ENCODE measurements around the gene NDUFV3. TPM values are rescaled to one million over a fixed set of nuclear protein-coding genes. Genes with fewer than 3 reads are reported as not detected.
"Not testable (repeated sequence)": the region's sequence is repeated elsewhere in the genome, so short reads cannot be mapped to it uniquely, and the experiment has no call there.

NDUFV3 gene
- total and polyA plus RNA-seq, 2 experiments from 2014 or later = 31.9 to 36.3 TPM

- Histone ChIP-seq H4K20me1 (ENCODE audit: insufficient read depth, poor library complexity, severe bottlenecking) (no peaks in the 10 kb centered on the region), H3K79me2 (no peaks in the 10 kb centered on the region), H3K9me2 (replicated peaks; ENCODE audit: insufficient read depth) (no peaks in the 10 kb centered on the region), H3K36me3 (replicated peaks; ENCODE audit: insufficient read depth, low read depth) (no peaks in the 10 kb centered on the region), H3K9me3 (ENCODE audit: low read depth) (no peaks in the 10 kb centered on the region), H2AFZ (no peak overlapping the region), H3K4me2 (no peak overlapping the region), H3K4me1 (ENCODE audit: insufficient read depth) (peaks cover 14% of the 10 kb centered on the region), H3K27ac (peak overlapping the region; percentile 45), H3K4me3 (no peak overlapping the region), H3K27me3 (no peaks in the 10 kb centered on the region)
- TF ChIP-seq EZH2 (IDR thresholded peaks at IDR 0.05; ENCODE audit: borderline replicate concordance) = no peak
- no peak for TF ChIP-seq EZH2phosphoT487 (IDR thresholded peaks at IDR 0.05; ENCODE audit: low read depth, severe bottlenecking, unreplicated experiment)
- no peak for TF ChIP-seq CTCF (IDR thresholded peaks at IDR 0.05; ENCODE audit: poor library complexity)
- no peak for DNase-seq (ENCODE audit: low spot score)
- 66% methylated on average over 13 of the region's 13 CpGs for WGBS (ENCODE audit: low lambda C conversion rate, missing lambda C conversion rate)
Measured at GRCh38 chr21:42956824-42957630, 63.9 kb downstream of the NDUFV3 start.

GRCh38 chr21:42958122-42958521, 65.0 kb downstream of the NDUFV3 start:
- H2AFZ ChIP-seq; H3K79me2 ChIP-seq; H3K27me3 ChIP-seq; H3K9me2 ChIP-seq (replicated peaks; ENCODE audit: insufficient read depth); H3K27ac ChIP-seq; H4K20me1 ChIP-seq (ENCODE audit: insufficient read depth, poor library complexity, severe bottlenecking); H3K36me3 ChIP-seq (replicated peaks; ENCODE audit: insufficient read depth, low read depth); H3K4me2 ChIP-seq; H3K9me3 ChIP-seq (ENCODE audit: low read depth); DNase-seq (ENCODE audit: low spot score); H3K4me3 ChIP-seq: not testable (repeated sequence)
- H3K4me1 ChIP-seq (ENCODE audit: insufficient read depth) = peaks cover 14% of the 10 kb centered on the region
- WGBS (ENCODE audit: low lambda C conversion rate, missing lambda C conversion rate) = 79% methylated on average over 6 of the region's 6 CpGs

- WGBS (ENCODE audit: low lambda C conversion rate, missing lambda C conversion rate) = 95% methylated on average over 3 of the region's 3 CpGs
- H3K9me2 ChIP-seq (replicated peaks; ENCODE audit: insufficient read depth) = no peaks in the 10 kb centered on the region
- TF ChIP-seq EZH2 (IDR thresholded peaks at IDR 0.05; ENCODE audit: borderline replicate concordance) (no peak), CTCF (IDR thresholded peaks at IDR 0.05; ENCODE audit: poor library complexity) (no peak), EZH2phosphoT487 (IDR thresholded peaks at IDR 0.05; ENCODE audit: low read depth, severe bottlenecking, unreplicated experiment) (no peak)
Measured at GRCh38 chr21:42959728-42960127, 66.6 kb downstream of the NDUFV3 start.

GRCh38 chr21:42962380-42963007, 69.4 kb downstream of the NDUFV3 start:
- no peak overlapping the region for H3K4me2 ChIP-seq
- 62% methylated on average over 6 of the region's 6 CpGs for WGBS (ENCODE audit: low lambda C conversion rate, missing lambda C conversion rate)

More at GRCh38 chr21:42959728-42960127, 66.6 kb downstream of the NDUFV3 start:
- H3K4me2 ChIP-seq = no peak overlapping the region
- H3K4me1 ChIP-seq (ENCODE audit: insufficient read depth) = peaks cover 14% of the 10 kb centered on the region
- H3K27me3 ChIP-seq = no peaks in the 10 kb centered on the region
- no peaks in the 10 kb centered on the region for H3K36me3 ChIP-seq (replicated peaks; ENCODE audit: insufficient read depth, low read depth)
- no peak overlapping the region for H2AFZ ChIP-seq
- no peaks in the 10 kb centered on the region for H3K9me3 ChIP-seq (ENCODE audit: low read depth)
- no peaks in the 10 kb centered on the region for H3K79me2 ChIP-seq
- no peak for DNase-seq (ENCODE audit: low spot score)
- H3K27ac ChIP-seq = no peak overlapping the region
- no peak overlapping the region for H3K4me3 ChIP-seq
- H4K20me1 ChIP-seq (ENCODE audit: insufficient read depth, poor library complexity, severe bottlenecking) = no peaks in the 10 kb centered on the region

More at GRCh38 chr21:42962380-42963007, 69.4 kb downstream of the NDUFV3 start:
- H3K4me1 ChIP-seq (ENCODE audit: insufficient read depth) = no peaks in the 10 kb centered on the region
- no peak overlapping the region for H2AFZ ChIP-seq
- H3K79me2 ChIP-seq = no peaks in the 10 kb centered on the region
- no peak overlapping the region for H3K4me3 ChIP-seq
- DNase-seq (ENCODE audit: low spot score) = no peak
- H3K27ac ChIP-seq = no peak overlapping the region
- H3K36me3 ChIP-seq (replicated peaks; ENCODE audit: insufficient read depth, low read depth) = no peaks in the 10 kb centered on the region
- H4K20me1 ChIP-seq (ENCODE audit: insufficient read depth, poor library complexity, severe bottlenecking) = no peaks in the 10 kb centered on the region
- no peaks in the 10 kb centered on the region for H3K9me2 ChIP-seq (replicated peaks; ENCODE audit: insufficient read depth)
- TF ChIP-seq EZH2phosphoT487 (IDR thresholded peaks at IDR 0.05; ENCODE audit: low read depth, severe bottlenecking, unreplicated experiment) (no peak), CTCF (IDR thresholded peaks at IDR 0.05; ENCODE audit: poor library complexity) (no peak), EZH2 (IDR thresholded peaks at IDR 0.05; ENCODE audit: borderline replicate concordance) (no peak)
- H3K27me3 ChIP-seq = no peaks in the 10 kb centered on the region
- no peaks in the 10 kb centered on the region for H3K9me3 ChIP-seq (ENCODE audit: low read depth)

Data from hepatocyte (in vitro differentiated cells).